ENCODE data around the gene VPS41.

VPS41 gene

GRCh38 chr7:38694326-38694725 lies 214.7 kb downstream of the VPS41 start:
- no peak overlapping the region for H3K4me3 ChIP-seq (ENCODE audit: low read length in 2 of 2)
- H3K9me3 ChIP-seq (ENCODE audit: control insufficient read depth in 2 of 2, low read length in 2 of 2), result no peaks in the 10 kb centered on the region
- H3K27ac ChIP-seq (ENCODE audit: low read depth in 2 of 2, low read length in 2 of 2), result no peak overlapping the region
- no peaks in the 10 kb centered on the region for H3K27me3 ChIP-seq (ENCODE audit: control insufficient read depth in 2 of 2, insufficient read depth in 2 of 2, low read length in 2 of 2)
- no peaks in the 10 kb centered on the region for H3K36me3 ChIP-seq (ENCODE audit: control insufficient read depth in 2 of 2, insufficient read depth in 2 of 2, low read length in 2 of 2)
- no peak overlapping the region for H3K9ac ChIP-seq (ENCODE audit: low read depth in 1 of 2, low read length in 2 of 2)
- no peaks in the 10 kb centered on the region for H3K4me1 ChIP-seq (ENCODE audit: control insufficient read depth in 2 of 2, insufficient read depth in 2 of 2, low read length in 2 of 2)

- Histone ChIP-seq H3K4me1 (ENCODE audit: control insufficient read depth in 2 of 2, insufficient read depth in 2 of 2, low read length in 2 of 2) (no peaks in the 10 kb centered on the region), H3K4me3 (ENCODE audit: low read length in 2 of 2) (no peak overlapping the region), H3K9me3 (ENCODE audit: control insufficient read depth in 2 of 2, low read length in 2 of 2) (no peaks in the 10 kb centered on the region), H3K27me3 (ENCODE audit: control insufficient read depth in 2 of 2, insufficient read depth in 2 of 2, low read length in 2 of 2) (no peaks in the 10 kb centered on the region), H3K27ac (ENCODE audit: low read depth in 2 of 2, low read length in 2 of 2) (no peak overlapping the region), H3K36me3 (ENCODE audit: control insufficient read depth in 2 of 2, insufficient read depth in 2 of 2, low read length in 2 of 2) (no peaks in the 10 kb centered on the region), H3K9ac (ENCODE audit: low read depth in 1 of 2, low read length in 2 of 2) (no peak overlapping the region)
Measured at GRCh38 chr7:38686888-38687287, 222.1 kb downstream of the VPS41 start.

- Histone ChIP-seq H3K27ac (ENCODE audit: low read depth in 2 of 2, low read length in 2 of 2) (no peak overlapping the region), H3K4me1 (ENCODE audit: control insufficient read depth in 2 of 2, insufficient read depth in 2 of 2, low read length in 2 of 2) (no peaks in the 10 kb centered on the region), H3K9ac (ENCODE audit: low read depth in 1 of 2, low read length in 2 of 2) (no peak overlapping the region), H3K27me3 (ENCODE audit: control insufficient read depth in 2 of 2, insufficient read depth in 2 of 2, low read length in 2 of 2) (no peaks in the 10 kb centered on the region), H3K4me3 (ENCODE audit: low read length in 2 of 2) (no peak overlapping the region), H3K36me3 (ENCODE audit: control insufficient read depth in 2 of 2, insufficient read depth in 2 of 2, low read length in 2 of 2) (no peaks in the 10 kb centered on the region), H3K9me3 (ENCODE audit: control insufficient read depth in 2 of 2, low read length in 2 of 2) (no peaks in the 10 kb centered on the region)
Measured at GRCh38 chr7:38685851-38686250, 223.1 kb downstream of the VPS41 start.

GRCh38 chr7:38682606-38683005 lies 226.4 kb downstream of the VPS41 start:
- H3K27ac ChIP-seq (ENCODE audit: low read depth in 2 of 2, low read length in 2 of 2), result no peak overlapping the region
- no peaks in the 10 kb centered on the region for H3K9me3 ChIP-seq (ENCODE audit: control insufficient read depth in 2 of 2, low read length in 2 of 2)
- H3K4me3 ChIP-seq (ENCODE audit: low read length in 2 of 2), result no peak overlapping the region
- H3K36me3 ChIP-seq (ENCODE audit: control insufficient read depth in 2 of 2, insufficient read depth in 2 of 2, low read length in 2 of 2), result no peaks in the 10 kb centered on the region
- no peaks in the 10 kb centered on the region for H3K27me3 ChIP-seq (ENCODE audit: control insufficient read depth in 2 of 2, insufficient read depth in 2 of 2, low read length in 2 of 2)
- H3K4me1 ChIP-seq (ENCODE audit: control insufficient read depth in 2 of 2, insufficient read depth in 2 of 2, low read length in 2 of 2), result no peaks in the 10 kb centered on the region
- H3K9ac ChIP-seq (ENCODE audit: low read depth in 1 of 2, low read length in 2 of 2), result no peak overlapping the region

DNA sequence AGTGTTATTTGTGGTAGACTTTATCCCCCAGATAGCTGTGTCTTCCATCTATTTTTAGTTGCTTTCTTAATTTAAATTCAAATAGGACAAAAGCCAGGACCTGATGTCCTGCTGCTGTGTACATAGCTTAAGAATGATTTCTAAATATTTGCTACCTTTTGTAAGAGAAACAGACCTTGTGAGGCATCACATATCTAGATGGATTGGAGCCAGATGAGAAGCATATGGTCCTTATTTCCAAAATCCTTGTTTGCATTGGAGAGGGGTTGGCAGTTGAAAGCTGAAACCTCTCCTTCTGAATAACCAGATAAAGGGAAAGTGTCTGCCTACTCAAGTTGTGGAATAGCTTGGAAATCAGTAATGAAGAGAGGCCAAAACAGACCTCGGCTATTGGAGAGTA lies 227.1 kb downstream of the VPS41 start:
- H3K9me3 ChIP-seq (ENCODE audit: control insufficient read depth in 2 of 2, low read length in 2 of 2), result no peaks in the 10 kb centered on the region

DNA sequence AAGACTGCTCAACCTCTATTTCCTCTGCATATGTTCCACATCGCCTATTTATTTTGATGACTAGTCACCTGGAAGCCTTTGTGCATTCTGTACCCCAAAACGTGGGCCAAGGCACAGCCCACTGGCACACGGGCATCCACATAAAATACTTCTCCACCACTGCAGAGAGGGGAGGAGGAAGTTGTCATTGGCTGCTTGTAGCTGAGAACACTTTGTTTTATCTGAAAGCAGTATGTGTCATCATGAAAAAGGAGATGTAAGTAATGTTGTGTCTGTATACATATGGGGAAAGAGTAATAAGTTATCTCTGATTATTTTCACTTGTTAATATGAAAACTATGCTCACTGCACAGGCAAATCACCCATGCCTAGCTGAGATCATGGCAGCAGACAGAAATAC lies 229.6 kb downstream of the VPS41 start:
- no peaks in the 10 kb centered on the region for H3K27me3 ChIP-seq (ENCODE audit: control insufficient read depth in 2 of 2, insufficient read depth in 2 of 2, low read length in 2 of 2)
- H3K4me1 ChIP-seq (ENCODE audit: control insufficient read depth in 2 of 2, insufficient read depth in 2 of 2, low read length in 2 of 2), result no peaks in the 10 kb centered on the region
- no peak overlapping the region for H3K9ac ChIP-seq (ENCODE audit: low read depth in 1 of 2, low read length in 2 of 2)
- no peak overlapping the region for H3K27ac ChIP-seq (ENCODE audit: low read depth in 2 of 2, low read length in 2 of 2)
- H3K4me3 ChIP-seq (ENCODE audit: low read length in 2 of 2), result no peak overlapping the region
- H3K36me3 ChIP-seq (ENCODE audit: control insufficient read depth in 2 of 2, insufficient read depth in 2 of 2, low read length in 2 of 2), result no peaks in the 10 kb centered on the region
- H3K9me3 ChIP-seq (ENCODE audit: control insufficient read depth in 2 of 2, low read length in 2 of 2), result no peaks in the 10 kb centered on the region

More for the DNA sequence above, 227.1 kb downstream of the VPS41 start:
- H3K4me1 ChIP-seq (ENCODE audit: control insufficient read depth in 2 of 2, insufficient read depth in 2 of 2, low read length in 2 of 2), result no peaks in the 10 kb centered on the region
- H3K4me3 ChIP-seq (ENCODE audit: low read length in 2 of 2), result no peak overlapping the region
- H3K27me3 ChIP-seq (ENCODE audit: control insufficient read depth in 2 of 2, insufficient read depth in 2 of 2, low read length in 2 of 2), result no peaks in the 10 kb centered on the region
- no peaks in the 10 kb centered on the region for H3K36me3 ChIP-seq (ENCODE audit: control insufficient read depth in 2 of 2, insufficient read depth in 2 of 2, low read length in 2 of 2)
- no peak overlapping the region for H3K27ac ChIP-seq (ENCODE audit: low read depth in 2 of 2, low read length in 2 of 2)
- H3K9ac ChIP-seq (ENCODE audit: low read depth in 1 of 2, low read length in 2 of 2), result no peak overlapping the region

- Histone ChIP-seq H3K36me3 (ENCODE audit: control insufficient read depth in 2 of 2, insufficient read depth in 2 of 2, low read length in 2 of 2) (no peaks in the 10 kb centered on the region), H3K27ac (ENCODE audit: low read depth in 2 of 2, low read length in 2 of 2) (no peak overlapping the region), H3K9ac (ENCODE audit: low read depth in 1 of 2, low read length in 2 of 2) (no peak overlapping the region), H3K27me3 (ENCODE audit: control insufficient read depth in 2 of 2, insufficient read depth in 2 of 2, low read length in 2 of 2) (no peaks in the 10 kb centered on the region), H3K9me3 (ENCODE audit: control insufficient read depth in 2 of 2, low read length in 2 of 2) (no peaks in the 10 kb centered on the region), H3K4me1 (ENCODE audit: control insufficient read depth in 2 of 2, insufficient read depth in 2 of 2, low read length in 2 of 2) (no peaks in the 10 kb centered on the region), H3K4me3 (ENCODE audit: low read length in 2 of 2) (no peak overlapping the region)
Measured at GRCh38 chr7:38678698-38679054, 230.3 kb downstream of the VPS41 start.

GRCh38 chr7:38677981-38678697 lies 230.9 kb downstream of the VPS41 start:
- H3K27ac ChIP-seq (ENCODE audit: low read depth in 2 of 2, low read length in 2 of 2), result no peak overlapping the region
- no peaks in the 10 kb centered on the region for H3K36me3 ChIP-seq (ENCODE audit: control insufficient read depth in 2 of 2, insufficient read depth in 2 of 2, low read length in 2 of 2)
- H3K9ac ChIP-seq (ENCODE audit: low read depth in 1 of 2, low read length in 2 of 2), result no peak overlapping the region
- H3K27me3 ChIP-seq (ENCODE audit: control insufficient read depth in 2 of 2, insufficient read depth in 2 of 2, low read length in 2 of 2), result no peaks in the 10 kb centered on the region
- no peaks in the 10 kb centered on the region for H3K9me3 ChIP-seq (ENCODE audit: control insufficient read depth in 2 of 2, low read length in 2 of 2)
- H3K4me3 ChIP-seq (ENCODE audit: low read length in 2 of 2), result no peak overlapping the region
- H3K4me1 ChIP-seq (ENCODE audit: control insufficient read depth in 2 of 2, insufficient read depth in 2 of 2, low read length in 2 of 2), result no peaks in the 10 kb centered on the region

DNA sequence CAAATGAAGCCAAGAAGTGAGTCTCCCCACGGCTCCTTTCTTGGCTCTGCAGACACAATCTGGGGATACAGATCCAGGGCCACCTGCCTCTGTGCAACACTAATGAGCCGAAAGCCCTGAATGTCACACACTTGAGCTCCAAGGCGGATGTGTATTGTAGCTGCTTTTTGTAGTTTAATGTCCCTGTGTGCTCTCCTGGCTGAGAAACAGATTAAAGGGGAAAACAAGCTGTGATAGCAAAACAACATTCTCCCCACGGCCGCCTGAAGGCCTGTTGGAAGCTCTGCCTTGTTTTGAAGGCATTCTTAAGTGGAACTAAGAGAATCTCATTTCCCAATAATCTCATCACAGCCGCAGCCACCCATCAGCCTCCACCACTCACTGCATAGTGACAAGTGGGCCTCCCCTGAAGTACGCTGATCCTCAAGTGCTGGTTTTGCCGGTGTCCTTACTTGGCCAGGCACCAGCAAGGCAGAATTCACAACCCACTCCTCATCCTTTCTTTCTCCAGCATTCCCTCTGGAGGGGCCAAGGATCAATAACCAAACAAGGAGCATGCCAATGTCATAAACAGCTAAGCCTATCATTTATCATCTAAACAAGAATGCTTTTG lies 233.4 kb downstream of the VPS41 start:
- Histone ChIP-seq H3K9me3 (ENCODE audit: control insufficient read depth in 2 of 2, low read length in 2 of 2) (no peaks in the 10 kb centered on the region), H3K4me1 (ENCODE audit: control insufficient read depth in 2 of 2, insufficient read depth in 2 of 2, low read length in 2 of 2) (no peaks in the 10 kb centered on the region), H3K36me3 (ENCODE audit: control insufficient read depth in 2 of 2, insufficient read depth in 2 of 2, low read length in 2 of 2) (no peaks in the 10 kb centered on the region), H3K9ac (ENCODE audit: low read depth in 1 of 2, low read length in 2 of 2) (no peak overlapping the region), H3K27me3 (ENCODE audit: control insufficient read depth in 2 of 2, insufficient read depth in 2 of 2, low read length in 2 of 2) (no peaks in the 10 kb centered on the region), H3K4me3 (ENCODE audit: low read length in 2 of 2) (no peak overlapping the region), H3K27ac (ENCODE audit: low read depth in 2 of 2, low read length in 2 of 2) (no peak overlapping the region)

DNA sequence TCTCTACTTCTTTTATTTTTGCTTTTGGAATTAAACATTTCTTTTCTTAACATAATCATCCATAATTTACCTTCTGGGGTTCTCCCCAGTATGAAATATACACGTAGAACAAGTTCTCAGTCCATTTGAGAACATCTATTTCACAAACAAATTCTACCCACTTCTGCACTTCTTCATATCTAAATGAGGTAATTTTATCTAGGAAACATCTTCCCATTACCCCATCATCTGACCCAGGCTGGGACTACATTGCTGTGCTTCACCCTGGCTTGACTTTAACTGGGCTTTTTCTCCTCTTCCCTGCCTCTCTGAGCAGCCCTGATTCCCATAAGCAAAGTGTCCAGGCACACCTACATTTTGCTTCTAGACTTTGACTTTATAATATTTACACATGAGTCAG lies 234.5 kb downstream of the VPS41 start:
- Histone ChIP-seq H3K4me3 (ENCODE audit: low read length in 2 of 2) (no peak overlapping the region), H3K27ac (ENCODE audit: low read depth in 2 of 2, low read length in 2 of 2) (no peak overlapping the region), H3K36me3 (ENCODE audit: control insufficient read depth in 2 of 2, insufficient read depth in 2 of 2, low read length in 2 of 2) (no peaks in the 10 kb centered on the region), H3K27me3 (ENCODE audit: control insufficient read depth in 2 of 2, insufficient read depth in 2 of 2, low read length in 2 of 2) (no peaks in the 10 kb centered on the region), H3K9me3 (ENCODE audit: control insufficient read depth in 2 of 2, low read length in 2 of 2) (no peaks in the 10 kb centered on the region), H3K4me1 (ENCODE audit: control insufficient read depth in 2 of 2, insufficient read depth in 2 of 2, low read length in 2 of 2) (no peaks in the 10 kb centered on the region), H3K9ac (ENCODE audit: low read depth in 1 of 2, low read length in 2 of 2) (no peak overlapping the region)

Data from mucosa of rectum (tissue), 2 donors.